Natural killer cell (primary cell): Measurements from ENCODE around the gene TREH. TPM values are rescaled to one million over a fixed set of nuclear protein-coding genes. Genes with fewer than 3 reads are reported as not detected.

Experiments
- ATAC-seq, 3 donors: fragments of 150-1000 bp in 2 of 3; fragments of 200-7000 bp in 1 of 3; cut with Tn5 transposase; 1 replicate in 1 of 3; 2 replicates in 2 of 3; pipeline ENCODE4 v1.10.0; 2021; ENCODE audit warnings: mild to moderate bottlenecking in 2 of 3, moderate library complexity in 2 of 3
- DNase-seq, 2 donors: peaks; one replicate each; pipeline versions ENCODE4 v3.0.0 to v3.0.0-alpha.2; 2013 to 2021; ENCODE audit warnings: mixed read lengths in 1 of 2
- H3K27ac ChIP-seq: one replicate; pipeline ENCODE4 v1.5.1; 2013; ENCODE audit warnings: mild to moderate bottlenecking, low read length
- H3K27me3 ChIP-seq: one replicate; pipeline ENCODE4 v1.6.1; 2013; ENCODE audit warnings: low read length; ENCODE audit not compliant: control insufficient read depth, insufficient read depth
- H3K36me3 ChIP-seq: one replicate; pipeline ENCODE4 v1.6.1; 2013; ENCODE audit warnings: low read length; ENCODE audit not compliant: control insufficient read depth, insufficient read depth
- H3K4me1 ChIP-seq: one replicate; pipeline ENCODE4 v1.6.1; 2013; ENCODE audit warnings: low read length; ENCODE audit not compliant: control insufficient read depth, insufficient read depth
- H3K4me3 ChIP-seq: one replicate; pipeline ENCODE4 v1.5.1; 2013; ENCODE audit warnings: low read length
- H3K9me3 ChIP-seq: one replicate; pipeline ENCODE4 v1.6.1; 2013; ENCODE audit warnings: low read length; ENCODE audit not compliant: control insufficient read depth, insufficient read depth
- H3K27ac Mint-ChIP-seq, 2 donors: one replicate each; pipeline ENCODE4 v1.8.0; 2022; ENCODE audit warnings: mild to moderate bottlenecking in 2 of 2, mixed read lengths in 2 of 2, moderate library complexity in 1 of 2
- H3K27me3 Mint-ChIP-seq, 2 donors: one replicate each; pipeline ENCODE4 v1.8.0; 2022; ENCODE audit warnings: low read depth in 2 of 2, mixed read lengths in 2 of 2
- H3K36me3 Mint-ChIP-seq: one replicate; pipeline ENCODE4 v1.8.0; 2022; ENCODE audit warnings: mixed read lengths
- H3K4me1 Mint-ChIP-seq, 2 donors: one replicate each; pipeline ENCODE4 v1.8.0; 2022; ENCODE audit warnings: mixed read lengths in 2 of 2
- H3K4me3 Mint-ChIP-seq: one replicate; pipeline ENCODE4 v1.8.0; 2022; ENCODE audit warnings: mild to moderate bottlenecking, moderate library complexity, mixed read lengths
- H3K9me3 Mint-ChIP-seq, 2 donors: one replicate each; pipeline ENCODE4 v1.8.0; 2022; ENCODE audit warnings: mixed read lengths in 2 of 2
- CTCF ChIP-seq: fragments of 200-600 bp; IDR thresholded peaks from one replicate; pipeline ENCODE4 v1.8.0; 2022; ENCODE audit warnings: antibody characterized with exemption
- WGBS: methylation state at CpG from one replicate; pipeline ENCODE4 v1.1.7; 2013; ENCODE audit warnings: missing lambda C conversion rate; ENCODE audit not compliant: insufficient coverage; 5-methylcytosine and 5-hydroxymethylcytosine counted together
- intact Hi-C: fragments of 100-400 bp; cut with micrococcal nuclease; formaldehyde crosslinking; loops from one replicate; pipeline ENCODE4 v1.14.2; 2022
- total RNA-seq, 4 donors: library from RNA; stranded (reverse); fragments of 120-200 nt in 1 of 4; gene quantifications; one replicate each; pipeline versions ENCODE4 v1.2.3 to v1.2.4, GENCODE V29; 2013 to 2022

TREH gene
- total RNA-seq, 3 donors from 2014 or later (not counting 1 experiment from before 2014, with no cell fraction given): not detected

GRCh38 chr11:118694771-118695170 lies 15.3 kb upstream of the TREH start:
- intact Hi-C loops: loop anchor here (5.0 kb wide), 2 partner anchors 33 to 78 kb away; no protein-coding TSS in a partner anchor
- Mint-ChIP-seq H3K9me3 (no peaks in the 10 kb centered on the region), H3K4me3 (no peak overlapping the region), H3K4me1 (peaks cover 35 to 57% of the 10 kb centered on the region in 2 donors), H3K27me3 (no peaks in the 10 kb centered on the region), H3K36me3 (no peaks in the 10 kb centered on the region), H3K27ac (no peak overlapping the region)
- TF ChIP-seq CTCF: no peak
- H3K4me1 ChIP-seq: peaks cover 83% of the 10 kb centered on the region
- ATAC-seq: no peak
- no peak for DNase-seq
- H3K9me3 ChIP-seq: no peaks in the 10 kb centered on the region
- no peak overlapping the region for H3K27ac ChIP-seq
- no peaks in the 10 kb centered on the region for H3K36me3 ChIP-seq
- H3K4me3 ChIP-seq: no peak overlapping the region
- no peaks in the 10 kb centered on the region for H3K27me3 ChIP-seq
- 87% methylated on average over 10 of the region's 11 CpGs for WGBS

GRCh38 chr11:118694185-118694584 lies 14.7 kb upstream of the TREH start:
- DNase-seq: peak in 1 of 2 donors; percentile 21
- Histone ChIP-seq H3K4me3 (no peak overlapping the region), H3K9me3 (no peaks in the 10 kb centered on the region), H3K4me1 (peaks cover 84% of the 10 kb centered on the region), H3K27ac (no peak overlapping the region), H3K27me3 (no peaks in the 10 kb centered on the region), H3K36me3 (no peaks in the 10 kb centered on the region)
- H3K4me1 Mint-ChIP-seq: peaks cover 30 to 53% of the 10 kb centered on the region in 2 donors
- H3K9me3 Mint-ChIP-seq: no peaks in the 10 kb centered on the region
- H3K36me3 Mint-ChIP-seq: no peaks in the 10 kb centered on the region
- 93% methylated on average over 8 of the region's 8 CpGs for WGBS
- TF ChIP-seq CTCF: no peak
- intact Hi-C loops: loop anchor here (5.0 kb wide), 2 partner anchors 33 to 78 kb away; no protein-coding TSS in a partner anchor
- H3K4me3 Mint-ChIP-seq: no peak overlapping the region
- no peak for ATAC-seq
- no peaks in the 10 kb centered on the region for H3K27me3 Mint-ChIP-seq
- peak overlapping the region in 1 of 2 donors; percentile 78 for H3K27ac Mint-ChIP-seq

GRCh38 chr11:118691926-118692830 lies 12.7 kb upstream of the TREH start:
- H3K27ac Mint-ChIP-seq: peak overlapping the region; percentile 78 to 82

More at GRCh38 chr11:118691926-118692830, 12.7 kb upstream of the TREH start:
- ATAC-seq: peak; percentile 56 to 70 (median 70)
- no peaks in the 10 kb centered on the region for H3K9me3 Mint-ChIP-seq
- Histone ChIP-seq H3K4me3 (no peak overlapping the region), H3K4me1 (peaks cover 73% of the 10 kb centered on the region), H3K36me3 (no peaks in the 10 kb centered on the region), H3K27me3 (no peaks in the 10 kb centered on the region), H3K27ac (no peak overlapping the region), H3K9me3 (no peaks in the 10 kb centered on the region)
- intact Hi-C loops: loop anchor here (2.0 to 5.0 kb wide), 5 partner anchors 35 to 237 kb away; partner anchors contain the start of gene DDX6
- peaks cover 3 to 5% of the 10 kb centered on the region in 2 donors for H3K27me3 Mint-ChIP-seq
- peak overlapping the region; percentile 78 for H3K4me3 Mint-ChIP-seq
- 22% methylated on average over 15 of the region's 15 CpGs for WGBS
- no peak for TF ChIP-seq CTCF
- no peaks in the 10 kb centered on the region for H3K36me3 Mint-ChIP-seq
- H3K4me1 Mint-ChIP-seq: peaks cover 34 to 57% of the 10 kb centered on the region in 2 donors
- DNase-seq: peak; percentile 52 to 89
